Activated naive CD8-positive, alpha-beta T cell treated with anti-CD3 and anti-CD28 coated beads, Interleukin-2, amount 50 U/mL, for 16 hours (primary cell): ENCODE measurements around the gene DLST.

Experiments used
- DNase-seq: peaks from one replicate; pipeline ENCODE4 v3.0.0-alpha.2; 2020; ENCODE audit warnings: low read depth, low spot score

Gene DLST

GRCh38 chr14:74940956-74941565 lies 59.3 kb downstream of the DLST start:
- DNase-seq: no peak

GRCh38 chr14:74941676-74942097 lies 60.0 kb downstream of the DLST start:
- DNase-seq: peak; percentile 13

- no peak for DNase-seq
These were observed 60.5 kb downstream of the DLST start for GRCh38 chr14:74942181-74942580.

GRCh38 chr14:74942608-74943007 lies 60.9 kb downstream of the DLST start:
- no peak for DNase-seq

- no peak for DNase-seq
These were observed 63.6 kb downstream of the DLST start for GRCh38 chr14:74945261-74945851.

- DNase-seq: peak; percentile 46
These were observed 64.3 kb downstream of the DLST start for GRCh38 chr14:74945852-74946658.

GRCh38 chr14:74946659-74947281 lies 65.1 kb downstream of the DLST start:
- DNase-seq: no peak

- no peak for DNase-seq
These were observed 65.9 kb downstream of the DLST start for GRCh38 chr14:74947353-74948227.

GRCh38 chr14:74948228-74949175 lies 66.8 kb downstream of the DLST start:
- DNase-seq: no peak

GRCh38 chr14:74949191-74949601 lies 67.5 kb downstream of the DLST start:
- DNase-seq: no peak

- DNase-seq: no peak
These were observed 68.3 kb downstream of the DLST start for GRCh38 chr14:74949859-74950573.

- no peak for DNase-seq
These were observed 69.2 kb downstream of the DLST start for GRCh38 chr14:74950795-74951442.

GRCh38 chr14:74951443-74952179 lies 69.9 kb downstream of the DLST start:
- DNase-seq: no peak

- no peak for DNase-seq
These were observed 70.5 kb downstream of the DLST start for GRCh38 chr14:74952180-74952665.

GRCh38 chr14:74952697-74953484 lies 71.2 kb downstream of the DLST start:
- DNase-seq: no peak
